HG02852 (cell line): ENCODE data around the gene C1orf53.

Source experiments
- ATAC-seq: cut with Tn5 transposase; IDR thresholded peaks from one replicate; pipeline ENCODE4 v1.9.1; 2021; ENCODE audit warnings: mild to moderate bottlenecking, moderate library complexity; ENCODE audit not compliant: unreplicated experiment

Gene C1orf53

GRCh38 chr1:197907846-197908616, 5.6 kb downstream of the C1orf53 start:
- ATAC-seq, result no peak

- ATAC-seq, result no peak
Measured at GRCh38 chr1:197908716-197909220, 6.3 kb downstream of the C1orf53 start.

- ATAC-seq, result no peak
Measured at GRCh38 chr1:197909384-197909783, 7.0 kb downstream of the C1orf53 start.

- ATAC-seq, result no peak
Measured at GRCh38 chr1:197910120-197910991, 7.9 kb downstream of the C1orf53 start.

GRCh38 chr1:197911111-197911856, 8.9 kb downstream of the C1orf53 start:
- ATAC-seq, result no peak

- no peak for ATAC-seq
Measured at GRCh38 chr1:197911857-197912696, 9.6 kb downstream of the C1orf53 start.

GRCh38 chr1:197912739-197913494, 10.5 kb downstream of the C1orf53 start:
- no peak for ATAC-seq

GRCh38 chr1:197913495-197914276, 11.3 kb downstream of the C1orf53 start:
- ATAC-seq, result no peak

GRCh38 chr1:197914510-197914909, 12.1 kb downstream of the C1orf53 start:
- no peak for ATAC-seq

GRCh38 chr1:197915260-197915861, 12.9 kb downstream of the C1orf53 start:
- ATAC-seq, result no peak

- ATAC-seq, result no peak
Measured at GRCh38 chr1:197915862-197916499, 13.6 kb downstream of the C1orf53 start.

GRCh38 chr1:197916500-197916983, 14.1 kb downstream of the C1orf53 start:
- ATAC-seq, result no peak

GRCh38 chr1:197917805-197918651, 15.6 kb downstream of the C1orf53 start:
- no peak for ATAC-seq

- ATAC-seq, result no peak
Measured at GRCh38 chr1:197918807-197919345, 16.4 kb downstream of the C1orf53 start.

- no peak for ATAC-seq
Measured at GRCh38 chr1:197919346-197920066, 17.1 kb downstream of the C1orf53 start.

GRCh38 chr1:197920067-197920396, 17.6 kb downstream of the C1orf53 start:
- ATAC-seq, result no peak
